ENCODE measurements around the gene TH.

Gene TH

DNA sequence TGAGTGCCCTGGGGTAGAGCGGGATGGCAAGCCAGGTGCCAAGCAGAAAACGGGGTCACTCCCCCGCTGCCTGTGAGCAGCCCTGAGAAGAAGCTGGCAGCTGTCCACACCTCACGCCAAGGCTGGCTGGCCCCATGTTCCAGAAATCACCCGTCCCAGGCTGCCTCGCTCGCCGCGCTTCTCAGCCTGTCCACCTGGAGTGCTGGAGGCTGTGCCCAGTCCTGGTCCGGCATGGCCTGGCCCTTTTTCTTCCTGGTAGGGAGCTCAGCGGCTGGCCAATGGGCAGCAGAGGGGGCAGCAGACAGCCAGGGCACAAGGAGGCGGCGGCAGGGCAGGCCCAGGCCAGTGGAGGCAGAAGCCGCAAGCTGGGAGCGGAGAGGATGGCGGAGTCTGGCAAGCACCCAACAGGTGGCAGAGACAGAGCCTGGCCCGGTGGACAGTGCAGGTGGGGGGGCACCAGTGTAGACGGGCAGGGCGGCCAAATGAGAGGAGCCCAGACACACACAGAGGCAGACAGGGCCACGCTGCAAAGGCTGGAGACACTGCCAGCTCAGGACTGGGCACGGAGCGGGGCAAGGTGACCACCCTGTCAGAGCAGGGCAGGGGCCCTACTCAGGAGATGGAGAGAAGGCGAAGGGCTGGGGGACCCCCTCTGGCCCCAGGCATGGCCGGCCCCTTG is 37.2 kb upstream of the TH start:
- DNase-seq, result no peak

DNA sequence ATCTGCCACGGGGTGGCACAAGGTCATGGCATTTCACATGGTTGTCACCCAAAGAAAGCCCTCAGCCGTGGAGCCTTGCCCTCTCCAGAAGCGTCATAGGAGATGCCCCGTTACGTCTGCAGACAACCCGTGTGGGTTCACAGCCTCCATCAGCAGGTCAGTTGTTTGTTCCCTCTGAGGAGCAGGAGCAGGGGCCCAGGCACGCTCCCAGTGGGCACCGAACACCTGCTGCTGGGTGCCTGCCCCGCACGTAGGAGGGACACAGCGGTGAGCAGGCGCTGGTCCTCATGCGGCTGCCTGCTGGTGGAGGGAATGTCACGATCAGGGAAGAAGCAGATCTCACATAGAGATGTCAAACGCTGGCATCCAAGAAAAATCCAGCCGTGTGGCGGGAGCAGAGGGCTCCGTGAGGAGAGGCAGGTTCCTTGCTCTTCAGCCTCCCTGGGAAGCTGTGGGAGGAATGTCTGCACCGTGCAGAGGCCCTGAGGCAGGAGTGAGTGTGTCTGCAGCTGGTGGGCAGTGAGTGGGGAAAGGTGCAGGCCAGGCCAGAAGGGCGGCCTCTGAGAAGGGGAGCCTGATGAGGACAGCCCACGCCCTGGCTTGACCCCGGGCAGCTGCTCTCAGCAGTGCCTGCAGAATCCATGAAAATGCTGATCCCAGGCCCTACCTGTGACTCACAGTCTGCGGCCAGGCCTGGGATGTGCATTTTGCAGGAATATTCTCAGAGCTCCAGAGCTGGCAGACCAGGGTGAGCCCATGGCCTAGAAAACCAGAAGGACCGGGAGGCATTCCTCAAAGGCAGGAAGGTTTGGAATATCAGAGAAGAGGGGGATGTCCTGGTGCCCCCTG is 36.4 kb upstream of the TH start:
- no peak for DNase-seq

DNA sequence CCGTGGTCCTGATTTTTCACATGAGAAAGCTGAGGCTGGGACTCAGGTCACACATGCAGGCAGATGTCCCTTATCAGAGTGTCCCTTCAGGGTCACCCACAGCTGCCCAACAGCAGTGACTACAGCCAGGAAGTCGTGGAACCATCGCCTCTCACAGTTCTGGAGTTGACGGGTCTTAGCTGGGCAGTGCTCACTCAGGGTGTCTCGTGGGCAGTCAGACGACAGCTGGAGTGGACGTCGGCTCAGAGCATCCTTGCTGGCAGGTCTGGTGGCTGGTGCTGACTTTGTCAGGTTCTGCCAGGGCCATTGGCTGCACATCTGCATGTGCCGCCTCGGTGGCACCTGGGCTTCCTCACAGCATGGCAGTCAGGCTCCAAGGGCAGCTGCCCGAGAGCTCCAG is 35.6 kb upstream of the TH start:
- no peak for DNase-seq

DNA sequence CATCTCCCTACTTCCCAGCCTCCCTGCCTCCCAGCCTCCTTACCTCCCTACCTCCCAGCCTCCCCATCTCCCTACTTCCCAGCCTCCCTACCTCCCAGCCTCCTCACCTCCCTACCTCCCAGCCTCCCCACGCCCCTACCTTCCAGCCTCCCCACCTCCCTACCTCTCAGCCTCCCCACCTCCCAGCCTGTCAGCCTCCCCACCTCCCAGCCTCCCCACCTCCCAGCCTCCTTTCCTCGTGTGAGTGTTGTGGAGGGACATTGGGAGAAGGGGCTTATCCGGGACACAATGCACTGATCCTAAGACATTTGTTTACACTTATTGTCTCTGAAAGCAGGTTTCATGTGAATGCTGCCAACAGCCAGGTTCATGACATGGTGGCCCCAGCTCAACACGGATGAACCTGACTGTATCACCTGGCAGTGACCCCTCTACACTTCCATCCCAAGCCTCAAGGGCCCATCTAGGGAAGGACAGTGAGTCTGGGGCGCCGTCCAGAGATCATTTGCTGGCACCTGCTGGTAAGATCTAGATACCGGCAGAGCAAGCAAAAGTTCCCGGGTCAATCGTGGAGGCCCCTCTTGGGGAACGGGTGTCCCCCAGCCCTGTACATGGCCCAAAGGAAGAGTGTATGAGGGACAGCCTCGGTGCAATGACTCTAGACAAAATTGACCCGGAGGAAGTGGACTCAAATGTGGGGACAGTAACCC is 34.5 kb upstream of the TH start:
- no peak for DNase-seq

DNA sequence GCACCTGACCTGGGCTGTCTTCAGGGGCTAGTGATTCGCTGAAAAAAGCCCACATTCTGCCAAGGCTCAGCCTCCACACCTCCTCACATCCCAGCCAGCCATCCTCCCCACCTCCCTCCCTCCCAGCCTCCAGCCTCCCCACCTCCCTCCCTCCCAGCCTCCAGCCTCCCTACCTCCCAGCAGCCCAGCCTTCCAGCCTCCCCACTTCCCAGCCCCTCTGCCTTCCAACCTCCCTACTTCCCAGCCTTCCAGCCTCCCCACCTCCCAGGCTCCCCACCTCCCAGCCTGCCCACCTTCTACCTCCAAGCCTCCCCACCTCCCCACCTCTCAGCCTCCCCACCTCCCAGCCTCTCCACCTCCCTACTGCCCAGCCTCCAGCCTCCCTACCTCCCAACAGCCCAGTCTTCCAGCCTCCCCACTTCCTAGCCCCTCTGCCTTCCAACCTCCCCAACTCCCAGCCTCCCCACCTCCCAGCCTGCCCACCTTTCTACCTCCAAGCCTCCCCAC is 33.7 kb upstream of the TH start:
- no peak for DNase-seq

DNA sequence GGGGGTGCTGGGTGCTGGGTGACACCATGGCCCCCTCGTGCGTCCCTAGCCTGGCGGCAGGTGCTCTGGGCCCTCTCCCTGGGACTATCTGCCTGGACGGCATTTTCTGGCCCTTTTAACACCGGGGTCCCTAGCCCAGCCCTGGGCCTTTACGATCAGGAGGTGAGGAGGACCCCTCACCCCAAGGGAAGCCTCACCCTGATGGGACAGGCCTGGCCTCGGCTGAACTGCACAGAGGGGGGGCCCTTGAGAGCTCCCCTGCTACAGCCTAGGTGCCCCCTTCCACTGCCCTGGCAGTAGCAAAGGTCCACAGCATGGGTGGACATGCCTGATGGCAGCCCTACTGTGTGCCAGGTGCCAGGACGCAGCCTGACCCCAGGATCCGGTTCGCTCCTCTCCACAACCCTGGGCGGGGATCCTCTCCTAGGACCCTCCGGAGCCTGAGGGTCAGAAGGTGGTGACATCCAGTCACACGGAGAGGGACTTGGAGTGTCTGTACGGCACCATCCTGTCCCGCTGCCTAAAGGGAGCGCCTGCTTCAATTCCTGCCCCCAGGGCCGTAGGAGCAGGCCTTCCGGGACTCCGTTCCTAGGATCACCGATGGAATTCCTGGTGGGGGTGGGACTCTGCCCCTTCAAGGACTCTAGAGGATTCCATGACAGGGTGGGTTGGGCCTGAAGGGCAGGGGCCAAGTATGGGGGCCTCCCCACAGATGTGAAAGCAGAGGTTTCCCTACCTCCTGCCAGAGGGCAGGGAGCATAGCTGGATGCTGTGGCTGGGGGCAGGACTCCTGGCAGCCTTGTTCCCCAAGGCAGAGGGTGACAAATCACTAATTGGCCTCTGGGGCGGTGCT is 33.0 kb upstream of the TH start:
- no peak for DNase-seq

DNA sequence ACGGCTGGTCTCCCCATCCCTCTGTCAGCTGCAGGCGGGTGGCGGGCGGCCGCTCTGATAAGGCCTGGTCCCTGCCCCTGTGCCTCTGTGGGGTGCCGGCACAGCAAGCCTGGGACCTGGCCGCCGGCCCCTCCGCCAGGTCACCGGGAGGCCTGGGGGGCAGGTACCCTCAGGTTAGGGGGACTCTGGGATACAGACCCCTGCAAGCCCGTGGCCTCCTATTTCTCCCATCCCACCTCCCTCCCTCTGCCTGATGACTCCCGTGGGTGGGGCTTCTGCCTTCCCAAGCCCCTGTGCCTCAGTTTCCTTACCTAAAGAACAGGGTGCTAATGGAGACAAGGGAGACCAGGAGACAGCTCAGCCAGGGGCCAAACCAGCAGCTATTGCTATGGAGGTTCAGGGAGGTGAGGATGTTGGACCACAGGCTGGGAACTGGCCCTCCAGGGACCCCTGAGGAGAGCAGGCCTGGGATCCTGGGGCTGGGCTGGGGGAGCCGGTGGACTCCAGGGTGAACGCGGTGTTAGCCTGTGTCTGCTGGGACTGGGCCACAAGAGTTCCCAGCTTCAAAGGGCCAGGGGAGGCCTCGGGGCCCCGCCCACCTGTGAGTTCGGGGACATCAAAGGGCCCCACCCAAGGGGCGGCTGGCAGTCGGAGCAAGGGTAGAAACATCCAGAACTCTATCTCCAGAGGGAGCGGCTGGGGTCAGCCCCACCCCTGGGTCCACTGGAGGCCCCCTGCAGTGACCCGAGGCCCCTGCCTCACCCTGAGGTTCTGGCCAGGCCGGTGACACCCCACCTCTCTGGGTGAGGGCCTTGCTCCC is 32.0 kb upstream of the TH start:
- DNase-seq, result no peak

DNA sequence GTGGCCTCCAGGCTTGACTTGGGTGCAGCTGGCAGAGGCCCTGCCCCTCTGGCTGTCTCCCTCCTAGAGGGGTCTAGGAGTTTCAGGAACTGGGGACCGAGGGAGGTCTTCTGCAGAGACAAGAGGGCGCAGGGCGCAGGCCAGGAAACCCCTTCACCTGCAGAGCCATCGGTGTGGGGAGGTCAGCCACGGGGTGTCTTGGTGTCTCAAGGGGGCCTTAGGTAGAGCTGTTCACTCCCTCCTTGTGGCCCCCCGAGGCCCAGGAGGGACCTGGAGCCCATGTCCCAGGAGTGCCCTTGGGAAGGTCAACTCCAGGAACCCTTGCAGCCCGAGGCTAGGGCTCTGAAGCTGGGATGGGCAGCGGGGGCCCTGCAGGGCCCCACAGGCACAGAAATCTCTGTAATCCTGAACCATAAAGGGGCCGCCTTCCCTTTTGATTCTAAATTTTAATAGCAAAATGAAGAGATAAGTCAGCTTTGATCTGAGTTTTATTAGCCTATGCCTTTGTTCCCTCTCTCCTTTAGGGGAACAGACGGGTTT is 31.4 kb upstream of the TH start:
- DNase-seq, result no peak

DNA sequence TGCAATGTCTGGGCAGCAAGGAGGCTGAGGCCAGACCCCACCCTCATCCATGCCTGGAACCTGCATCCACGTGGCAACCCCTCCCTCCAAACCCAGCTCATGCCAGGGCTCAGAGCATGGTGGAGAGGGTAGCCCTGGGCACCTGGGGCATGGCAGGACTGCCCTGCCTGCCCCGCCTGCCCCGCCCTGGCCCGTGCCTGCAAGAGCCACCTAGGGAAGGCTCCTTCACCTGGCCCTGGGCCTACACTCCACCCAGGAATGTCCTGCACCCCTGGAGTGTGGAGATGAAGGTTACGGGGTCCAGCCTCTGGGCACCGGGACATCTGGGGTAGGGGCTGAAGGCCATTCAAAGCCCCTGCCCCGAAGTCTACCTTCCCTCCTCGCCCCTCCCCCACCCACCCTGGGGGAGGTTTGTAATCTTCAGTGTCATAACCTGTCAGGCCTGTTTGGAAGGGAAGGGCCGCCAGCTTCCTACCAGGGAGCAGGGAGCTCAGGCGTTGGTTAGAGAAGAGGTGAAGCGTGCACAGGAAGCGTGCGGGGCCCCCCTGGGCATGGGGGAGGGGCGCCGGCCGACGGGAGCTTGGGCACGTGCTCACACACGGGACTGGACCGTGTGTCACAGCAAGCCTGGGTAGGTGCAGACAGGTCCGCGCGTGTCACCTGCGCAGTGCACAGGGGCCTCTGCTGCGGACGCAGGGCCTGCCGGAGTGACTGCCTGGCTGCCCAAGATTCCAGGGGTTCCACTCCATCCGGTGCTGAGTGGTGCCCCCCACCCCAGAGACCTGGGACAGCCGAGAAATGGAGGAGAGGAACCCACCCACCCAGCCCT is 30.7 kb upstream of the TH start:
- DNase-seq, result no peak

DNA sequence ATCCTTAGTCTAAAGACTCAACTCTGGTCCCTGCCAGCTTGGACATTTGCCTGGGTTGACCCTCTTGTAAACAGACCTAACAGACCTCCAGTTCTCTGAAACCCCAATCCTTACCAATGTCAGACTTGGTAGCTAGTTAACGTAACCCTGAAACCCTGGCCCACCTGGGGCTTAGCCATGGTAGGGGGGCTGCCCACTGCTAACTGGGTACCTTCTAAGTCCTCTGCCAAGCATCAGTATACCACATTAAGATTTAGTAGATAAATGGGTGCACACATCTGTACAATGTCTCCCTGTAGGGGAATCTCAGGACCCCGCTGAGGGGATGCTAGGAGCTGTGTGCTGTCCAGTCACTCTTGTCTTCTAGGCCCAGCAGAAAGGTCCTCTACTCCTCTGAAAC is 29.9 kb upstream of the TH start:
- DNase-seq, result no peak

DNA sequence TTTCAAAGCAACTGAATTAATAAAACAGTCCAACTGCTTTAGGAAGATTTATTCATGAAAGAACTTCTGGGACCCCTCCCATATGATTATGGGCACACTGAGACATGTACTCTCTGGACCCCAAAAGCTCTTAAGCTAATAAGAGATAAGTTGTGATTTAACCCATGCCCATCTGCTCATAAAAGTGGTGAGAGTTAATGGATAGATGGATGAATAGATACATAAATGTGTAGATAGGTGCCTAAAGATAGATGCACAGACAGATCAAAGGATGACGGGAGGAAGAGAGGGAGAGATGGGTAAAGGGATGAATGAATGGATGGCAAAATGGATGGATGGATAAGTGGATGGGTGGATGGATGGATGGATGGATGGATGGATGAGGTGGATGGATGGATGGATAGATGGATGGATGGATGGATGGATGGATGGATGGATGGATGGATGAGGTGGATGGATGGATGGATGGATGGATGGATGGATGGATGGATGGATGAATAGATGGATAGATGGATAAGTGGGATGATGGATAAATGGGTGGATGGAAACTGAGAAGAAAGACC is 29.4 kb upstream of the TH start:
- DNase-seq, result no peak

DNA sequence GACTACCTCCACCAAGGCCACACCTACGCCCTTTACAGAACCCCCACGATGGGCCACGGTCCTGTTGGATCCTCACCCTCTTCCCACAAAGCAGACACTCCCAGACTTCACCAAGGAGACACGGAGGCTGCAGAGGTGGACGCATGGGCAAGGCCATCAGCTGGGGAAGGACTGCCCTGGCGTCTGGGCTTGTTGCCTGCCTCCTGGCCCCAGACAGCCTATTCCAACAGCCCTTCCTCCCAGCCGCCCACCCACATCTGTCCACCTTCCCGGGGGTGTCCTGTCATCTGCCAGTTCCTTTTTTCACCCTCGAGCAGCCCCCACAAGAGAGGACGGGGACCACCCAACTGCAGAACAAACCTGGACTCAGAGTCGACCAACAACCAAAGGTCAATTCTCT is 28.9 kb upstream of the TH start:
- no peak for DNase-seq

DNA sequence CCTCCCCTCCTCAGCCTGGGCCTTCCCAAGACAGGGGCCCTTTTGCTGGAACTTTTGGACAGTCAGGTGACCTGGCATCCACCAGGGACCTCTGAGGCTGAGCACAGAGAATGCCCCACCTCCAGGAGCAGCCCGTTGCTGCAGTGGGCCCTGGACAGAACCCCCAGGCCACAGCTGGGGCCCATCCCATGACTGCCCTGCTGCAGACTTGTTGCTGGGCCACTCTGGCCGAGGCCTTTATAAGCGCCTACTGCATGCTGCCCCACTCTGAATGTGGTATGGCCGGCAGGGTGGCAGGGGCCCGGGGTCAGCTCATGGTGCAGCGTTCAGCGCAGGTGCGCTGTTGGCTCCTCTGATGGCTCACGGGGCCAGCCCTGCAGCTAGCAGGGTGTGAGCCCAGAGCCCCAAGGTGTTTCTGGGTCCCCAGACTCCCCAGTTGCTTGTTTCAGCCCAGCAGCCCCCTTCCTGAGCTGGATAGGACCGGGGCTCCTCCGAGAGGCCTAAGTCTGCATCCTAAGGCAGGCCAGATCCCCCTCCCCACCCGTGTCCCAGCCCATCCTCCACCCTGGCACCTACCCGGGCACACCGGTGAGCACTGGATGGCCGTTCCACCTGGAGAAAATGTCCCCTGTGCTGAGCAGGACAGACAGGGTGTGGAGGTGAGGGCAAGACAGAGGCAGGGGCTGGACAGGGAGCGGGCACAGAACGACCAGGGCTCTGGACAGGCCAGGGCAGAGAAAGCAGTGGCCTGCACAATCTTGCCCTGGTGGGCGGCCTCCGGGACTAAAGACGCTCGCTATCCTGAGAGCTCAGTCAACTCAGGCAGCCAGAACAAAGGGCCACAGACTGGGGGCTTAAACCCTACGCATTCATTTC is 28.1 kb upstream of the TH start:
- DNase-seq, result no peak

DNA sequence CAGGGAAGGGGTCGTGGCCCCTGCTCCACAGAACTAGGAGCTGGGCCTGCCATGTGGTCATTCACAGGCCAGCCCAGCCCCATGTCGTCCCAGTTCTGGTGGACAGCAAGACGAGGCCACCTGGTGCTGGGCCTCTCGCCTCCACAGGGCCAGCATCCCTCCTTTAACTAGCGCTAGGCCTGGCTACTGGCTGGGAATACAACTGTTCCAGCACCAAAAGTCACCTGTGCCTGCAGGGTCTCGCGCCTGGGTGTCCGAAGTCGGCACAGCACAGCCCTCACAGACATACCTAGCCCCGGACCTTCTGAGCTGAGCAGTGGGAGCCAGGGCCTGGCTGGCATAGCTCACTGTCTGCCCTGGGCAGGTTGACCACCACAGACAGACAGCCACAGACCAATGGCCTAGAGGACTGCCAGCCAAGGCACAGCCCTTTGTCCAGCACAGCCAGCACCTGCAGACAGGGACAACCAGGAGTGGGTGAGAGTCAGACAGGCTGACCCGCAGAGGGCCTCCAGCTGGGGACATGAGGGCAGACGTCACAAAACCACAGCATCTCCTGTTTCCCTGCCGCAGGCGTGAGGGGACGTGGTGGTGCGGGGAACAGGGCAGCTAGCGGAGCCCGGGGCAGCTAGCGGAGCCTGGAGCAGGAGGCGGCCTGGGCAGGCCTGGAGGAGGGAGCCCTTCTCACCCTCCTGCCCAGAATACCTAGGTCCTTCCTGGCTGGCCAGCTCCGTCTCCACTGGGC is 27.2 kb upstream of the TH start:
- no peak for DNase-seq

DNA sequence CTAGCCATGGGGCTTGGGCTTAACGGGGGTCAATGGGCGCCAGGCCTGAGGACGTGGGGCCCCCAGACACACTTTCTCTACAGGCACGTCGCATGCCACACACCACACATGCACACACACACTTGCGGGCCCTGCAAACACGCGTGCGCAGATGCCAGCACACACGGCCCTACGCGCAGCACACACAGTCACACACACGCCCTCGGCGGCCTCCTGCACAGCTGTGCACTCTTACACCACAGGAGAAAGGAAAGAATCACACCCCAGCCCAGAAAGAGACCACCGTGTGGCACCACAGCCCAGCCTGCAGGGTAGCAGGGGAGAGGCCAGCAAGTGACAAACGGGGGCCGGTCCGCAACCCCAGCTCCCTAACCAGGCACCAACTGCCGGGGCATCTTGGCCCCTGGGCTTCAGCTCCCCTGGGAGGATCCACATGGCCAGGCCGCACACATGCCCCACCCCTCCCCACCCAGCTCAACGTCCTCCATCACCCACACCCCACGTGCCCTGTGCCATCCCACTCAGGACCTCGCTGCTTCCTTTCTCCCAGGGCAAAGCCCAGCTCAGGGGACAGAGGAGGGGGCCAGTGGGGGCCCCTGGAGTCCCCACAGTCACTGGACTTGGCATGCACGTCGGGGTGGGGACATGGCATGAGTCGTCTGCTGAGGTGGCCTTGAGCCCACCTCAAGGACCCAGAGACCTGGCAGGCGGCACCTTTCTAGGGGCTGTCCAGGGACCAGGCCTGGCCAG is 26.3 kb upstream of the TH start:
- DNase-seq, result no peak

DNA sequence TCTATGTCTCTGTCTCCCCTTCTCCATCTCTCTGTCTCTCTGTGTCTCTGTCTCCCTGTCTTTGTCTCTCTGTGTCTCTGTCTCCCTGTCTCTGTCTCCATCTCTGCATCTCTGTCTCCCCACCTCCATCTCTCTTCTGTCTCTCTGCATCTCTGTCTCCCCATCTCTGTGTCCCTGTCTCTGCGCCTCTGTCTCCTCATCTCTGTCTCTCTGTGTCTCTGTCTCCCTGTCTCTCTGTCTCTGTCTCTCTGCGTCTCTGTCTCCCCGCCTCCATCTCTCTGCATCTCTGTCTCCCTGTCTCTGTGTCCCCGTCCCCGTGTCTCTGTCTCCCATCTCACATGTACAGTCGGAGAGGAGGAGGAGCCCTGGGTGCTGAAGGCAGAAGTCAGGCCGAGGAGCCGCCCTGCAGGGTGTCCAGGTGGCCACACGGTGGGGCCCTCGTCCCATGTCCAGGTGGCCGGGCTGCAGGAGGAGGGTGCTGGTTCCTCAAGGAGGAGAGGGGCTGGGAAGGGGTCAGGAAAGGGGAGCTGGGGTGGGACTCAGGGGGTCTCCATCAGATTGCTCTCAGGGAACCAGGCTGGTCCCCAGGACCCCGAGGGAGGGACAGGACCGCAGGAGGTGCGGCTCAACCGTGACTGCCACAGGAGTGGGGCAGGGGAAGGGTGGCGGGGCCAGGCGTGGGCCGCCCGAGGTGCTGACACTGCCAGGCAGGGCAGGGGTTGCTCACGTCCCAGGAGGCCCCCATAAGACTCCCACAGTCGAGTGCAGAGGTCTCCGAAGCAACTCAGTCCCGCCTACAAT is 25.6 kb upstream of the TH start:
- DNase-seq, result peak; percentile 45

DNA sequence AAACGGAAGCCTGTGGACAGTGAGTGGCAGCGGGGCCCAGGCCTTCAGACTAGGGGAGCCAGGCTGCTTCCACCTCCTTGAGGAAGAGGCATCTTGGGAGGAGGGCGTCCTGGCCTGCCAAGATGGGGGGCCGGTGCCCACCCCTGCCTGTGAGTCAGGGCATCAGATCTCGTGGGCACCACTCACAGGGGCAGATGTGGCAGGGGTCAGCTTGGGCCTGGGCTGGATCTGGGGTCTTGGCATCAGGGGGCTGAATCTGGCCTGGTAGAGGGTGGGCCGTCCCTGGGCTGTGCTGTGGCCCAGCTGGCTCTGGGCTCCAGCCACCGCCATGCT is 24.1 kb upstream of the TH start:
- no peak for DNase-seq
